CD14-positive monocyte (primary cell): ENCODE measurements around the gene APP. TPM values are rescaled to one million over a fixed set of nuclear protein-coding genes. Genes with fewer than 3 reads are reported as not detected.

Experiments
- DNase-seq, 3 donors: peaks; one replicate each; pipeline ENCODE4 v3.0.0-alpha.2; 2011 to 2022
- H2AFZ ChIP-seq: 2 replicates; pipeline ENCODE4 v1.6.0; 2012; ENCODE audit warnings: mild to moderate bottlenecking, low read depth, low read length, inconsistent platforms; ENCODE audit not compliant: insufficient read depth, poor library complexity, severe bottlenecking
- H3K27ac ChIP-seq, 2 donors: 1 replicate in 1 of 2; 2 replicates in 1 of 2; pipeline ENCODE4 v1.5.1; 2012 to 2013; ENCODE audit warnings: low read length in 2 of 2, control low read depth in 1 of 2, inconsistent platforms in 1 of 2, low read depth in 1 of 2, mild to moderate bottlenecking in 1 of 2
- H3K27me3 ChIP-seq, 2 donors: one replicate each; pipeline versions ENCODE4 v1.6.0 to v1.6.1; 2011 to 2013; ENCODE audit warnings: low read length in 2 of 2; ENCODE audit not compliant: control insufficient read depth in 2 of 2, insufficient read depth in 2 of 2
- H3K36me3 ChIP-seq, 2 donors: replicated peaks in 1 of 2; 1 replicate in 1 of 2; 2 replicates in 1 of 2; pipeline versions ENCODE4 v1.5.1 to v1.6.1; 2012 to 2013; ENCODE audit warnings: low read length in 2 of 2, control low read depth in 1 of 2, inconsistent platforms in 1 of 2, mild to moderate bottlenecking in 1 of 2; ENCODE audit not compliant: insufficient read depth in 2 of 2, control insufficient read depth in 1 of 2
- H3K4me1 ChIP-seq, 2 donors: 1 replicate in 1 of 2; 2 replicates in 1 of 2; pipeline versions ENCODE4 v1.5.1 to v1.6.1; 2012 to 2013; ENCODE audit warnings: low read length in 2 of 2, control low read depth in 1 of 2, inconsistent platforms in 1 of 2, mild to moderate bottlenecking in 1 of 2, moderate library complexity in 1 of 2; ENCODE audit not compliant: insufficient read depth in 2 of 2, control insufficient read depth in 1 of 2
- H3K4me2 ChIP-seq: replicated peaks from 2 replicates; pipeline ENCODE3; 2012; ENCODE audit warnings: low read length, moderate library complexity, mild to moderate bottlenecking; ENCODE audit not compliant: poor library complexity, severe bottlenecking; ENCODE audit errors: extremely low read depth
- H3K4me3 ChIP-seq, 3 experiments: fragments of 200-600 bp in 1 of 3; sonication (generic) in 1 of 3; replicated peaks in 1 of 3; 1 replicate in 2 of 3; 2 replicates in 1 of 3; pipeline ENCODE4 v1.5.1; 2011 to 2013; ENCODE audit warnings: low read length in 3 of 3, mild to moderate bottlenecking in 3 of 3, control low read depth in 2 of 3, low read depth in 2 of 3, inconsistent platforms in 1 of 3, moderate library complexity in 1 of 3
- H3K79me2 ChIP-seq: 2 replicates; pipeline ENCODE4 v1.6.0; 2012; ENCODE audit warnings: mild to moderate bottlenecking, control low read depth, inconsistent platforms, low read length, moderate library complexity; ENCODE audit not compliant: insufficient read depth
- H3K9ac ChIP-seq: 2 replicates; pipeline ENCODE4 v1.6.0; 2017; ENCODE audit warnings: low read length, mild to moderate bottlenecking; ENCODE audit not compliant: insufficient read depth, poor library complexity, severe bottlenecking
- H3K9me3 ChIP-seq, 2 donors: replicated peaks in 1 of 2; 1 replicate in 1 of 2; 2 replicates in 1 of 2; pipeline versions ENCODE4 v1.5.1 to v1.6.1; 2012 to 2013; ENCODE audit warnings: low read length in 2 of 2, control low read depth in 1 of 2; ENCODE audit not compliant: control insufficient read depth in 1 of 2, insufficient read depth in 1 of 2
- H4K20me1 ChIP-seq: 2 replicates; pipeline ENCODE4 v1.6.0; 2012; ENCODE audit warnings: mild to moderate bottlenecking, low read length, control low read depth, moderate library complexity; ENCODE audit not compliant: insufficient read depth
- H3K27ac Mint-ChIP-seq, 7 donors: one replicate each; pipeline ENCODE4 v1.8.0; 2020; ENCODE audit warnings: mild to moderate bottlenecking in 7 of 7, mixed read lengths in 7 of 7, moderate library complexity in 6 of 7, inconsistent platforms in 2 of 7
- H3K27me3 Mint-ChIP-seq, 3 donors: one replicate each; pipeline ENCODE4 v1.8.0; 2021 to 2022; ENCODE audit warnings: low read depth in 3 of 3, mild to moderate bottlenecking in 3 of 3, mixed read lengths in 3 of 3, moderate library complexity in 3 of 3, inconsistent platforms in 1 of 3
- H3K36me3 Mint-ChIP-seq, 2 donors: one replicate each; pipeline ENCODE4 v1.8.0; 2020; ENCODE audit warnings: mixed read lengths in 2 of 2, inconsistent platforms in 1 of 2, mild to moderate bottlenecking in 1 of 2
- H3K4me1 Mint-ChIP-seq: one replicate; pipeline ENCODE4 v1.8.0; 2020; ENCODE audit warnings: mild to moderate bottlenecking, mixed read lengths
- H3K4me3 Mint-ChIP-seq, 2 donors: one replicate each; pipeline ENCODE4 v1.8.0; 2020; ENCODE audit warnings: mild to moderate bottlenecking in 2 of 2, mixed read lengths in 2 of 2, moderate library complexity in 1 of 2
- H3K9me3 Mint-ChIP-seq, 7 donors: one replicate each; pipeline ENCODE4 v1.8.0; 2020 to 2022; ENCODE audit warnings: mixed read lengths in 7 of 7, mild to moderate bottlenecking in 6 of 7, moderate library complexity in 6 of 7, inconsistent platforms in 2 of 7
- CTCF ChIP-seq: fragments of 200-600 bp; IDR thresholded peaks from one replicate; pipeline ENCODE4 v1.8.0; 2022; ENCODE audit warnings: antibody characterized with exemption, mild to moderate bottlenecking
- WGBS: methylation state at CpG from one replicate; pipeline ENCODE4 v1.1.5; 2013; ENCODE audit warnings: missing lambda C conversion rate; ENCODE audit not compliant: insufficient coverage; 5-methylcytosine and 5-hydroxymethylcytosine counted together
- intact Hi-C, 2 donors: fragments of 100-400 bp; cut with micrococcal nuclease; formaldehyde crosslinking; loops; one replicate each; pipeline versions ENCODE4 v1.15.0 to v1.15.1; 2023
- polyA plus RNA-seq, 3 donors: library from polyadenylated mRNA; depleted of rRNA in 1 of 3; unstranded in 2 of 3; stranded (reverse) in 1 of 3; fragments of 300-500 nt in 2 of 3; fragments of >200 nt in 1 of 3; fragmentation: Illumina TruSeq in 2 of 3; gene quantifications; 1 replicate in 2 of 3; 2 replicates in 1 of 3; pipeline ENCODE4 v1.2.3, GENCODE V29; 2012 to 2021

The APP gene
- polyA plus RNA-seq, 3 donors, result 28.0 to 118 (median 35.1) TPM

DNA sequence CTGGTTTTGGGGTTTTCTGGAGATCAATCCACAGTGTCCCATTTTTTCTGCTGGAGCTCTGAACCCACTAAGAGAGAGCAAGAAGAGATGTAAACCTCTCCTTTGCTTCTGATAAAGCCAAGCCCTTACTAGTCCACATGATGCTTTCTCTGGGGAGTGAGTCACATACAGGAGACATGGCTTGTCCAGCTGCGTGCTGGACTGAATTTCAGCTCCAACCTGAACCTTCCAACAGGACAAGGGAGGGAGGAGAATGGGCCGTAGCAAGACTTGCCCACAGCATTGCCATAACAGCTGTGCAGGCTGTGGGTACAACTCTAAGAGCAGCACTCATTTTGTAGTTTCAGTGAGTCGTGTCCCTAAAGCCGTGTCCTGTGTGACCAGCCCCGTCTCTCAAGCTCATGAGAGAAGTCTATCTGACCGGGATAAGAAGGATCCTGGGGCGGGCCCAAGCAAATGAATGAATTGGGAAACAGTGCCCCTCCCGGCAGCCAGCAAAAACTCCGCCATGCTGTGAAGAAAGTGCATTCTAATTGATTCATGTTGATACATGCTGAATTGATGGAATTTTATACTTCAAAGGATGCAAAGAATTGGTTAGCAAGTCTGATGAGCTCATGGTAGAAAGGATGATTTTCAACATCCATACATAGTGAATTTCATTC lies 240.6 kb downstream of the APP start:
- H2AFZ ChIP-seq, result no peak overlapping the region
- TF ChIP-seq CTCF, result no peak
- no peak overlapping the region for H3K4me3 Mint-ChIP-seq
- peaks cover 0 to under 1% (median 0%) of the 10 kb centered on the region in 7 donors for H3K9me3 Mint-ChIP-seq
- no peak overlapping the region for H3K27ac ChIP-seq
- H3K4me1 Mint-ChIP-seq, result peaks cover 12% of the 10 kb centered on the region
- no peak overlapping the region for H3K9ac ChIP-seq
- no peaks in the 10 kb centered on the region for H3K27me3 ChIP-seq
- no peaks in the 10 kb centered on the region for H3K9me3 ChIP-seq
- peaks cover 27 to 39% of the 10 kb centered on the region in 2 donors for H3K36me3 Mint-ChIP-seq
- intact Hi-C loops, result no loop called here
- H3K79me2 ChIP-seq, result no peaks in the 10 kb centered on the region
- H3K27ac Mint-ChIP-seq, result peak overlapping the region in 3 of 7 donors; percentile 16 to 40 (median 37)
- DNase-seq, result no peak
- H3K4me1 ChIP-seq, result peaks cover 0 to 2% of the 10 kb centered on the region in 2 donors
- H4K20me1 ChIP-seq, result no peaks in the 10 kb centered on the region
- no peak overlapping the region for H3K4me2 ChIP-seq
- H3K36me3 ChIP-seq, result peaks cover 0 to 6% of the 10 kb centered on the region in 2 donors
- no peak overlapping the region for H3K4me3 ChIP-seq
- WGBS, result 91% methylated on average over 7 of the region's 9 CpGs
- peaks cover 0 to 1% (median 0%) of the 10 kb centered on the region in 3 donors for H3K27me3 Mint-ChIP-seq

DNA sequence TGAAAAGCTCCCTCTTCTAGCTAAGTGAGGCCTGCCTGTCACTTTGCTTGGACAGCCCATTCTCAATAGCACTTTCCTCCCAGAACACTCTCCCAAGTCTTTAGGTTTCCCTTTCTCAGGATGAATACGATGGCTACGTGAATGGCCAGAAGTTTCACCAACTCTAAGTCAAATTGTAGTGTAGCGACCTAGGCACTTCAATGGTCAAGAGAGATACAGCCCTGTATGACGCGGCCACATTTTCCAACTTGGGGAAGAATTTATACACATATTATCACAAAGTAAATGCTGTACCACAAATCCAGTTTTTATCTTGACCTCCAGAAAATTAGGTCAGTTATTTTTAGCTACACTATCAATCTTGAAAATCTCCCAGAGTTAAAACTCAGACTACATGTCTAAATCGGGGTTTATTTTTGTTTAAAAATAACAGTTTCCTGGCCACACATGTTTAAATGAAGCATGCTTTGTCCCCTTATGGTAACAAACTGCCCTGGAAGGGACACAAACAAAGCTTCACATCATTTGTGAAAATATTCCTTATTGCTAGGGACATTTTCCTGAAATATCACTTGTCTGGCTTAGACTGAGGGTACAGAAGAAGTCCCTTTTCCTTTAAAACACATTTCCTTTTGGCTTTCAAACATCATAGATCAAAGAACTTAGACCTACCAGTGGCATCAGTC lies 243.2 kb downstream of the APP start:
- intact Hi-C loops, result no loop called here
- H3K4me1 Mint-ChIP-seq, result peaks cover 8% of the 10 kb centered on the region
- WGBS, result 88% methylated on average over 3 of the region's 6 CpGs
- H3K27me3 Mint-ChIP-seq, result peaks cover 0 to 1% (median 0%) of the 10 kb centered on the region in 3 donors
- Histone ChIP-seq H3K27me3 (no peaks in the 10 kb centered on the region), H2AFZ (no peak overlapping the region), H3K36me3 (peaks cover 0 to 7% of the 10 kb centered on the region in 2 donors), H3K4me2 (no peak overlapping the region), H3K79me2 (no peaks in the 10 kb centered on the region), H3K9ac (no peak overlapping the region), H4K20me1 (no peaks in the 10 kb centered on the region), H3K4me1 (peaks cover 0 to 2% of the 10 kb centered on the region in 2 donors), H3K4me3 (no peak overlapping the region), H3K27ac (no peak overlapping the region), H3K9me3 (no peaks in the 10 kb centered on the region)
- TF ChIP-seq CTCF, result no peak
- peaks cover 0 to 3% (median 0%) of the 10 kb centered on the region in 7 donors for H3K9me3 Mint-ChIP-seq
- no peak overlapping the region for H3K4me3 Mint-ChIP-seq
- DNase-seq, result no peak
- peaks cover 20 to 32% of the 10 kb centered on the region in 2 donors for H3K36me3 Mint-ChIP-seq
- H3K27ac Mint-ChIP-seq, result peak overlapping the region in 2 of 7 donors; percentile 15 to 19
